Cardiac fibroblast (primary cell): ENCODE measurements around the gene MRPS6.

Experiments
- DNase-seq, 2 donors: peaks; one replicate each; pipeline versions ENCODE4 v3.0.0 to v3.0.0-alpha.2; 2010; ENCODE audit warnings: low read depth in 2 of 2
- H3K4me3 ChIP-seq, 2 donors: replicated peaks in 1 of 2; 1 replicate in 1 of 2; 2 replicates in 1 of 2; pipeline ENCODE4 v1.5.1; 2011; ENCODE audit warnings: low read depth in 2 of 2, low read length in 2 of 2, mild to moderate bottlenecking in 2 of 2, moderate library complexity in 1 of 2
- TF ChIP-seq, protein P1 (sequence below): IDR thresholded peaks from one replicate; pipeline ENCODE4 v1.5.1; 2011; ENCODE audit warnings: low read depth, mild to moderate bottlenecking, low read length, inconsistent platforms

Gene MRPS6

DNA sequence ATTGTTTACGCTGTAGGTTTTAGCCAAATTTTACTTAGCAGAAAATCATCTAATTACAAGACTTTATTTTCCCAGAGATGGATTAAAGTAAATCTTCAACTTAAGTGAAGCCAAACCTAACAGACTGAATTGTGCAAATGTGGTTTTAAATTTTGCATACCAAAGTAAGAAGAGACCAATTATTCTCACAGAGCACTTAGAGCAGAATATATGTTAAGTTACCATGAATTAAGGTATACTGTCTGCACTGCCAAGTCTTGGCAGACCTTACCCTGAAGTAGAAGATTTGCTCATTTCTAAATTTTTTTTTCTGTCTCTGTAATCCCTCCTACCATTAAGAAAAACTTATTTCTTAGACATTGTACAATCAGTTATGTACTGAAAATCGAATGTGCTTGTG is 24.1 kb downstream of the MRPS6 start:
- TF ChIP-seq, protein P1, sequence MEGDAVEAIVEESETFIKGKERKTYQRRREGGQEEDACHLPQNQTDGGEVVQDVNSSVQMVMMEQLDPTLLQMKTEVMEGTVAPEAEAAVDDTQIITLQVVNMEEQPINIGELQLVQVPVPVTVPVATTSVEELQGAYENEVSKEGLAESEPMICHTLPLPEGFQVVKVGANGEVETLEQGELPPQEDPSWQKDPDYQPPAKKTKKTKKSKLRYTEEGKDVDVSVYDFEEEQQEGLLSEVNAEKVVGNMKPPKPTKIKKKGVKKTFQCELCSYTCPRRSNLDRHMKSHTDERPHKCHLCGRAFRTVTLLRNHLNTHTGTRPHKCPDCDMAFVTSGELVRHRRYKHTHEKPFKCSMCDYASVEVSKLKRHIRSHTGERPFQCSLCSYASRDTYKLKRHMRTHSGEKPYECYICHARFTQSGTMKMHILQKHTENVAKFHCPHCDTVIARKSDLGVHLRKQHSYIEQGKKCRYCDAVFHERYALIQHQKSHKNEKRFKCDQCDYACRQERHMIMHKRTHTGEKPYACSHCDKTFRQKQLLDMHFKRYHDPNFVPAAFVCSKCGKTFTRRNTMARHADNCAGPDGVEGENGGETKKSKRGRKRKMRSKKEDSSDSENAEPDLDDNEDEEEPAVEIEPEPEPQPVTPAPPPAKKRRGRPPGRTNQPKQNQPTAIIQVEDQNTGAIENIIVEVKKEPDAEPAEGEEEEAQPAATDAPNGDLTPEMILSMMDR = no peak
- H3K4me3 ChIP-seq = no peak overlapping the region
- DNase-seq = no peak

DNA sequence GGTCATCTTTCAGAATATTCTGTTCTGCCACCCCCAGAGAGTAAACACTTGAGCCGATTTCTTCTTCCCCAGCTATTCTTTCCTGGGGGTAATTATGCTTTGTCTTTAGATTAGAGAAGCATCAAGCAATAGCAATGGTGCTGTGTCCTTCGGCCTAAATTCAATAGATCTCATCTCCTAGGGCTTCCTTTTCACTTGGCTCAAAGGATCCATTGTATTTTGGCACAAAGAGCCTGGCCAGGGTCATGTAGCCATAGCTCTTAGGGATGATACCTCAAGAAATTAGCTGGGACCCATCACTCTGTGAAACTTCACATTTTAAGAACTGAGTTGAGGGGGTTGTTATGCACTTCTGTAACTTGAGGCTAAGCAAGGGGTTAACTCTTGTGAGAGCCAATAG is 27.0 kb downstream of the MRPS6 start:
- no peak overlapping the region for H3K4me3 ChIP-seq
- TF ChIP-seq, protein P1 = no peak
- no peak for DNase-seq

DNA sequence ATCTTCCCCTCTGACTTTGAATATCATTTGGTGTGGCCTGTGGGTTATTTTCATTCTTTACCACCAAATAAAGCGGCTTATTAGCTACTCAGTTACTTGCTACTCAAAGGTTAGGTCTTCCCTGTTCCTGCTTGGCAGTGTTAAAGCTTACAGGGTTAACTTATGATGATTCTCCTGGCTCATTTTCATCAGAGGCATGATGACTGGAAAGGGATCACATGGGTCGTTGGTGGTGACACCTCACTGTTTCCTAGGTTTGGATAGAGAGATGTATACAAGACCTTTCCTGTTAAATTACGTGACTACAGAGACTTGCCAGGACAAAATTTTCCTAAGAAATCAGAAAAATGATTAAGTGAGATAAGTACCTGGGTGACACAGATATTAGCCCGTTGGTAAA is 27.4 kb downstream of the MRPS6 start:
- H3K4me3 ChIP-seq = no peak overlapping the region
- TF ChIP-seq, protein P1 = no peak
- DNase-seq = peak in 1 of 2 donors; percentile 20

DNA sequence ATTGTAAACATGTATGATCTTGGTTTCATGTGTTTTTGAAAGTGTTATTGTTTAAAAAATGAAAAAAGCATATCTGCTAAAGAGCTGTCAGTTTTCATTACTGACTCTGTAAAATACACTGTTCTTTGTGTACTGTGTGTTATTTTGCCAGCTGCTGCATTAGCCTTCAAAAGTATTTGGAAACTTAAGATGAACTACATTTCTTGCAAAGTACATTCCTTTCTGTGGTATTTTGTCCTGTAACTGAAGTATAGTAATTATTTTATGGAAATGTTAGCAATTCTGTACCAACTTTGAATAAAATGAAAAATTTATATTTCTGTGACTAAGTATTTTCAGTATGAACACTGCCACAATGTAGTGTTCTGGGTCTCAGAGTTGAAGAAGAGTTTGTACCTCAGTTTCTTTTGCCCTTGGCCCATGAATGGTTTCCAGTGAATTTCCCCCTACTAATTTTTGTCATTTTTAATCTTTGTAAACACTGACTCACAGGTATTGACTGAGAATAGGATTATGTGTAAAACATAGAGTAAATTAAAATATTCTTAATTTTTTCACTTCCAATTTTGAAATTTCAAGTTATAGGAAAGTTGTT is 32.7 kb downstream of the MRPS6 start:
- TF ChIP-seq, protein P1 = no peak
- no peak for DNase-seq
- H3K4me3 ChIP-seq = no peak overlapping the region

DNA sequence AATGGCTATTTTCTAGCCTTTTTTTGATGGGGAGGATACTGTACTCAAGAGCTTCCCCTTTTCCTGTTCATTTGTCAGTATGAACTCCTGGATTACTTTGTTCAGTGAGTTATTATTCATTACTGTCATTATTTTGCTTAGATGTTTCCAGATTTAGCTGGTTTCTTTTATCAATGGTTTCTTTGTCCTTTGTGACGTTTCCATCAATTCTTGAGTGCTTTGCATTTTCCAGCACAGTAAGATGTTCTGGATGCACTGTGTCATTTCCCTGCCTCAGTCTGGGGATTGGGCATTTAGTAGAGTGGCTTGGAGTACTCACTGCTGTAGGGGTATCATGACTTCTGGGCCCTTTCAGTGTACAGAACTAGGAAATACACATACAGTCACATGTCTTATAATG is 34.2 kb downstream of the MRPS6 start:
- no peak overlapping the region for H3K4me3 ChIP-seq
- no peak for DNase-seq
- TF ChIP-seq, protein P1 = no peak

DNA sequence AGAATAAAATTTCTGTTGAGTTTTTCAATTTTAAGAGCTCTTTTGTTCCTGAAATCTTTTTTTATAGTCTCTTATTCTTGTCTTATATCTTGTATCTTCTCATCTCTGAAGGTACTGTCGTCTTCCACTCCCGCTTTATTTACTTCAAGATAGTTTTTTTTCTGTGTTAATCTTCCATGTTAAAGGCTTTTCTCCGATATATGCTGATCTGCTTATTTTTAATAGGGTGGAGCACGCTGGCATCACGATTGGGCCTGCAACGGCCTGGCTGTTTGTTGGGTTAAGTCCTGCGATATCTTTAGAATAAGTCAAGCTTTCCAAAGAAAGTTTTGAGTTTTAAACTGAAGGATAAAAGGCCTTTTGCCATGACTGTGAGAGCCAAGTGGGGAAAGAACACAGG is 35.7 kb downstream of the MRPS6 start:
- TF ChIP-seq, protein P1 = no peak
- H3K4me3 ChIP-seq = no peak overlapping the region
- DNase-seq = no peak

DNA sequence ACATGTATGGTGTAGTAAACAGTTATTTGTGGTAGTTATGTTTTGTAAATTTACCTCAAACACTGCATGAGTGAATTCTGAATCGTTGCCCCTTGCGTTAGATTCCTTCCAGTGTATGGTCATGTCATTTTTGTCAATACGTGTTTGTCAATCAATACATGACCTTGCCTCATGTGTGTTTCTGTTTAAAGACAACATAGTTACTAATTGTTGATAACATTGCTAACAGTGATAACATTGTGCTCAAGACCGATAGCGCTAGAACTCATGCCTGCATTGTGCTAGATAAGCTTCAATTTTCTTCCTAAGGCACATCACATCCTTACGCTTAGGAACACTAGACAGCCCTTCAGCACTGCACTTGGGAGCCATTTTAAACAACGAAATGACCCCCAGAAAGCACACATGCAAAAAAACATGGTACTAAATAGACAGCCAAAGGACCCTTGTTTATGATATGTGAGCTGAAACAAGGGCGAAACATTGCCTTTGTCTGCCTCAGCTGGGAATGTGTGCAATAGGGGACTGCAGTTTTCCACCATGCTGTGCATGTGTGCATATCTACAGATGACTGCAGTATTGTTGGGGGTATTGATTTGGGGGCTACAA is 37.3 kb downstream of the MRPS6 start:
- no peak for DNase-seq
- TF ChIP-seq, protein P1 = no peak
- no peak overlapping the region for H3K4me3 ChIP-seq
